Kasumi-1 (cell line): ENCODE measurements around the gene MAN2A2.
"Not testable (repeated sequence)": the region's sequence is repeated elsewhere in the genome, so short reads cannot be mapped to it uniquely, and the experiment has no call there.

Experiments
- DNase-seq, 2 experiments: peaks; one replicate each; lab custom pipeline; 2025; lab: John Stamatoyannopoulos, UW

The MAN2A2 gene

GRCh38 chr15:90883976-90884718, 19.0 kb upstream of the MAN2A2 start, which contains the start of gene FES:
Gene FES, plus strand, starts transcription at chr15:90884504. Its CDS starts 542 bp downstream, at chr15:90885046.
- DNase-seq: peak; percentile 50 to 62

GRCh38 chr15:90884719-90885431, 18.2 kb upstream of the MAN2A2 start:
- DNase-seq: no peak

- peak; percentile 89 for DNase-seq
These were observed 17.4 kb upstream of the MAN2A2 start for GRCh38 chr15:90885432-90886290.

GRCh38 chr15:90886291-90886614, 16.8 kb upstream of the MAN2A2 start:
- no peak for DNase-seq

- DNase-seq: no peak
These were observed 16.0 kb upstream of the MAN2A2 start for GRCh38 chr15:90887037-90887481.

- no peak for DNase-seq
These were observed 13.8 kb upstream of the MAN2A2 start for GRCh38 chr15:90889313-90889730.

GRCh38 chr15:90889736-90890456, 13.2 kb upstream of the MAN2A2 start:
- DNase-seq: no peak

- no peak for DNase-seq
These were observed 12.3 kb upstream of the MAN2A2 start for GRCh38 chr15:90890839-90891238.

- no peak for DNase-seq
These were observed 11.7 kb upstream of the MAN2A2 start for GRCh38 chr15:90891346-90891949.

GRCh38 chr15:90892023-90892422, 11.1 kb upstream of the MAN2A2 start:
- DNase-seq: no peak

GRCh38 chr15:90892498-90893174, 10.5 kb upstream of the MAN2A2 start:
- DNase-seq: no peak

GRCh38 chr15:90893175-90894090, 9.7 kb upstream of the MAN2A2 start:
- DNase-seq: no peak

GRCh38 chr15:90895571-90896117, 7.5 kb upstream of the MAN2A2 start:
- peak; percentile 55 to 58 for DNase-seq

- not testable (repeated sequence) for DNase-seq
These were observed 5.9 kb upstream of the MAN2A2 start for GRCh38 chr15:90897131-90897655.

- peak in 1 of 2 experiments; percentile 40 for DNase-seq
These were observed 1.7 kb upstream of the MAN2A2 start for GRCh38 chr15:90901175-90902039.

GRCh38 chr15:90902040-90902839, 862 bp upstream of the MAN2A2 start:
- DNase-seq: peak; percentile 84 to 92
